DLD1 (cell line): ENCODE measurements around the gene OR10T2.
"Not testable (repeated sequence)": the region's sequence is repeated elsewhere in the genome, so short reads cannot be mapped to it uniquely, and the experiment has no call there.

Experiments used
- in situ Hi-C: cut with HindIII; loops from 2 replicates; pipeline ENCODE4 v1.10.0; 2017; ENCODE audit warnings: low sequenced_read_pairs

OR10T2 gene

GRCh38 chr1:158357441-158357840 lies 41.8 kb downstream of the OR10T2 start:
- in situ Hi-C loops = no loop called here

GRCh38 chr1:158356616-158357015 lies 42.6 kb downstream of the OR10T2 start:
- in situ Hi-C loops = no loop called here

GRCh38 chr1:158355773-158356285 lies 43.4 kb downstream of the OR10T2 start:
- in situ Hi-C loops = no loop called here

DNA sequence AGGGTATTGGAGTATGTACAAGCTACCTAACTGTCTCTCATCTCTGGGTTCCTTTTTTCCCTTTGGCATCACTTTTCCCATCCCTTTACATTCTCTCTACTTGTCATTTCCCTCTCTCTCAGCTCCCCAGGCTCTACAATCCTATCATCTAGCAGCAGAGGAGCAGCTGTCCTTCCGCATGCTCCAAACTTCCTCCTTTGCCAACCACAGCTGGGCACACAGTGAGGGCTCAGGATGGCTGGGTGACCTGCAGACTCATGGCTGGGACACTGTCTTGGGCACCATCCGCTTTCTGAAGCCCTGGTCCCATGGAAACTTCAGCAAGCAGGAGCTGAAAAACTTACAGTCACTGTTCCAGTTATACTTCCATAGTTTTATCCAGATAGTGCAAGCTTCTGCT lies 45.0 kb downstream of the OR10T2 start:
- in situ Hi-C loops = no loop called here

GRCh38 chr1:158353303-158354075 lies 45.8 kb downstream of the OR10T2 start, which contains the start of gene CD1E:
TSS of gene CD1E (plus strand) at chr1:158353894. CDS start at chr1:158353989, 95 bp downstream.
- in situ Hi-C loops = no loop called here

GRCh38 chr1:158348946-158349345 lies 50.3 kb downstream of the OR10T2 start:
- in situ Hi-C loops = not testable (repeated sequence)
